ENCODE results near the gene MLH3. TPM values are rescaled to one million over a fixed set of nuclear protein-coding genes. Genes with fewer than 3 reads are reported as not detected.

The MLH3 gene
- total RNA-seq, 1 donor from 2014 or later, result 18.2 TPM

DNA sequence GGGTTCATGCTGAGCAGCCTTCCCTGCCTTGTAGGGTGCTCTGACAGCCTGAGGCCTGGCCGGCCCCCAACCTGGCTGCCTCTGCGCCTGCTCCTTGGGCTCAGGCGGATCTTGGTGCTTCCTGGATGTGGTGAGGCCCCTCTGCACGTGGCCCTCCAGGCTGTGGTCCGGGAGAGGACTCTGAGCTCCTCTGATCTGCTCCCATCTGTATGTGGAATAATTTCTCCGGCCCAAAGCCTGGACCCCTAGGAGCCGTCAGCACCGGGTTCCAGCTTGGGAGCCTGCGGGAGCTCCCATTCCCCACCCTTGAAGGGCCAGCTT lies 69.8 kb downstream of the MLH3 start:
- Histone ChIP-seq H3K9me3 (replicated peaks) (no peaks in the 10 kb centered on the region), H3K27me3 (ENCODE audit: low read depth) (no peaks in the 10 kb centered on the region), H3K4me1 (peaks cover 42% of the 10 kb centered on the region), H3K4me3 (no peak overlapping the region), H3K27ac (replicated peaks) (peak overlapping the region; percentile 43), H3K36me3 (no peaks in the 10 kb centered on the region)
- no peak for TF ChIP-seq CTCF (IDR thresholded peaks at IDR 0.05; ENCODE audit: borderline replicate concordance)
- no peak for DNase-seq
- intact Hi-C loops (cut with micrococcal nuclease), result no loop called here

GRCh38 chr14:74980731-74981461 lies 70.4 kb downstream of the MLH3 start:
- Histone ChIP-seq H3K27me3 (ENCODE audit: low read depth) (no peaks in the 10 kb centered on the region), H3K4me3 (no peak overlapping the region), H3K36me3 (no peaks in the 10 kb centered on the region), H3K9me3 (replicated peaks) (no peaks in the 10 kb centered on the region), H3K27ac (replicated peaks) (peak overlapping the region; percentile 43), H3K4me1 (peaks cover 42% of the 10 kb centered on the region)
- intact Hi-C loops (cut with micrococcal nuclease), result no loop called here
- no peak for DNase-seq
- TF ChIP-seq CTCF (IDR thresholded peaks at IDR 0.05; ENCODE audit: borderline replicate concordance), result no peak

GRCh38 chr14:74980398-74980730 lies 70.9 kb downstream of the MLH3 start:
- no peaks in the 10 kb centered on the region for H3K36me3 ChIP-seq
- DNase-seq, result no peak
- no peak overlapping the region for H3K4me3 ChIP-seq
- H3K4me1 ChIP-seq, result peaks cover 45% of the 10 kb centered on the region
- peak overlapping the region; percentile 43 for H3K27ac ChIP-seq (replicated peaks)
- no peak for TF ChIP-seq CTCF (IDR thresholded peaks at IDR 0.05; ENCODE audit: borderline replicate concordance)
- no peaks in the 10 kb centered on the region for H3K9me3 ChIP-seq (replicated peaks)
- intact Hi-C loops (cut with micrococcal nuclease), result no loop called here
- H3K27me3 ChIP-seq (ENCODE audit: low read depth), result no peaks in the 10 kb centered on the region

DNA sequence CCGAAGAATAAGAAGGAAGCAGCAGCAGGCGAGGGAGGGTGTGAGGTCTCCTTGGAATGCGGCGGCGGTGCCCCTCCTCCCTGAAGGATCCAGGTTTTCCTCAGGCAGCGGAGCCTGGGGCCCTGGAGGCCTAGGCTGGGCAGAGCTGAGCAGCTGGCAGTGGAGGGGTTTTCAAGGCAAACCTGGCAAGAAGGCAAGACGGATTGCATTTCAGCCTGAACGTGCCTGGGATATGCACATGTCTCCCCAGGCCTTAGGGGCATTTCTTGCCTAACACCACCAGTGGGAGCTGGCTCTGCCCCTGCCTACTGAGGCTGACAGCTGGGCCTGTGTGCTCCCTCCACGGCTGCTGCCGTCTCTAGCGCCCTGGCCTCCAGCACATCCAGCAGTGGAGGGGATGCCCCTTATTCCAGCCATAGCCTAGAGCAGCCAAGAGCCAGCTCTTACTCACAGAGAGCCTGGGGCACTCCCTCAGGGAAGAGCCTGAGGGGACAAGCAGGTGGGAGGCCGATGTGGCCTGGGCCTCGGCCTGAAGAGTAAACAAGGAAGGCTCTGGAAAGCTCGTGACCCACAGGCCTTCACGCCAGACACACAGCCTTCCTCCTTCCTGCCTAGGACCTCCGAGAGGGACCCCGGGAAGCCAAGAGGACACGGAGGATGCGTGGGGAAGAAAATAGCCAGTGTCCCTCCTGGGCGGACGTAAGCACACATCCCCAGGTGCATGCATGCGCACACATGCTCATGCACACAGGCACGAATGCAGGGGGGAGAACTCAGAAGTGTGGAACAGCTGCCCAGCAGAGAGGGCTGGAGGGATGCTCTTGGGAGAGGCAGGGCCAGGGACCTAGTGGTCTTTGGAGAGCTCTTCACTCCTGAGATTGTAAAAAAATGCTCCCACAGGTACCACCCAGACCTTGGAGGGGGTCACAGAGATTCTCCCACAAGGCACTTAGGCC lies 71.5 kb downstream of the MLH3 start:
- H3K4me3 ChIP-seq, result no peak overlapping the region
- DNase-seq, result no peak
- intact Hi-C loops (cut with micrococcal nuclease), result no loop called here

DNA sequence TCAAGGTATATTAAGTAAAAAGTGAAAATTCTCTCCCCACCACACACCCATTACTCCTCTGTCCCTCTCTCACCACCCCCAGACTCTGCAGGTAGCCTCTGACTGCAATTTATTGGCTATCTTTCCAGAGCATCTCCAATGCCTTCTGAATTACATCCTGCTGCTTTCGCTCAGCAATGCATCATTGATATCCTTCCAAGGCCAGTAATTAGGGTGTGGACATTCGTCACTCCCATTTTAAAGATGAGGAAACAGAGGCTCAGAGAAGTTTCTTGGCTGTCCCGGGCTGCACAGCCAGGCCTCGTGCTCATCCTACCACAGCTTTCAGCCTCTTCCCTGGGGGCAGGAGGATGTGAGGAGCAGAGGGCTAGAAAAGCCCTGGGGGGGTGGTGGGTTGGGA lies 72.2 kb downstream of the MLH3 start:
- Histone ChIP-seq H3K4me3 (no peak overlapping the region), H3K27ac (replicated peaks) (peak overlapping the region; percentile 43)
- intact Hi-C loops (cut with micrococcal nuclease), result no loop called here

More for the DNA sequence above, 71.5 kb downstream of the MLH3 start:
- H3K36me3 ChIP-seq, result no peaks in the 10 kb centered on the region
- TF ChIP-seq CTCF (IDR thresholded peaks at IDR 0.05; ENCODE audit: borderline replicate concordance), result no peak
- peak overlapping the region; percentile 43 for H3K27ac ChIP-seq (replicated peaks)
- no peaks in the 10 kb centered on the region for H3K27me3 ChIP-seq (ENCODE audit: low read depth)
- no peaks in the 10 kb centered on the region for H3K9me3 ChIP-seq (replicated peaks)
- H3K4me1 ChIP-seq, result peaks cover 47% of the 10 kb centered on the region

More for the DNA sequence above, 72.2 kb downstream of the MLH3 start:
- DNase-seq, result no peak
- Histone ChIP-seq H3K9me3 (replicated peaks) (no peaks in the 10 kb centered on the region), H3K36me3 (no peaks in the 10 kb centered on the region), H3K27me3 (ENCODE audit: low read depth) (no peaks in the 10 kb centered on the region), H3K4me1 (peaks cover 54% of the 10 kb centered on the region)
- TF ChIP-seq CTCF (IDR thresholded peaks at IDR 0.05; ENCODE audit: borderline replicate concordance), result no peak
